ENCODE data around the gene ELL.

GRCh38 chr19:18424122-18424889 lies 97.6 kb downstream of the ELL start:
- TF ChIP-seq CTCF (conservative IDR thresholded peaks at IDR 0.05 in 1 of 2, IDR thresholded peaks at IDR 0.05 in 1 of 2; ENCODE audit: extremely low read depth in 1 of 2, insufficient read depth in 1 of 2, low read depth in 1 of 2, low read length in 2 of 2) (no peak), EZH2 (IDR thresholded peaks at IDR 0.05; ENCODE audit: borderline replicate concordance, low read length) (no peak)

Data from mammary epithelial cell (primary cell).